HepG2 (cell line): Measurements from ENCODE around the gene MDFI. TPM values are rescaled to one million over a fixed set of nuclear protein-coding genes. Genes with fewer than 3 reads are reported as not detected.

Experiments
- FOXA3 ChIP-seq: IDR thresholded peaks from 2 replicates; pipeline ENCODE4 v1.6.1; 2016; ENCODE audit warnings: missing genetic modification reagents, missing compliant biosample characterization
- HMG20A ChIP-seq: IDR thresholded peaks from 2 replicates; pipeline ENCODE4 v1.6.1; 2016; ENCODE audit warnings: borderline replicate concordance
- RBFOX2 ChIP-seq: fragments of 200-400 bp; formaldehyde crosslinking; IDR thresholded peaks from 2 replicates; pipeline ENCODE4 v1.6.1; 2017; ENCODE audit warnings: low read depth, mild to moderate bottlenecking, low read length
- RFX3 ChIP-seq: IDR thresholded peaks from 2 replicates; pipeline ENCODE4 v1.6.1; 2016; ENCODE audit warnings: missing biosample characterization, missing genetic modification reagents
- SP1 ChIP-seq, 2 experiments: fragments of 450-650 bp in 1 of 2; sonication (generic) in 1 of 2; formaldehyde crosslinking in 1 of 2; IDR thresholded peaks; 2 replicates each; pipeline versions ENCODE4 v1.4.0 to v1.6.1; 2016 to 2020; ENCODE audit warnings: missing genetic modification reagents in 1 of 2
- SRSF1 ChIP-seq: fragments of 200-400 bp; formaldehyde crosslinking; optimal IDR thresholded peaks from 2 replicates; pipeline ENCODE3; 2017; ENCODE audit warnings: mild to moderate bottlenecking, low read depth, low read length, moderate library complexity
- TBP ChIP-seq: sonication (generic); formaldehyde crosslinking; IDR thresholded peaks from 2 replicates; pipeline ENCODE4 v1.5.0; 2020; ENCODE audit warnings: missing genetic modification reagents
- ZBTB26 ChIP-seq: IDR thresholded peaks from 2 replicates; pipeline ENCODE4 v1.6.1; 2016; ENCODE audit warnings: missing compliant biosample characterization, missing genetic modification reagents, borderline replicate concordance
- ZFP37 ChIP-seq: sonication (generic); formaldehyde crosslinking; IDR thresholded peaks from 2 replicates; pipeline ENCODE4 v1.4.0; 2020; ENCODE audit warnings: missing genetic modification reagents, borderline replicate concordance
- ZFP90 ChIP-seq: sonication (generic); formaldehyde crosslinking; IDR thresholded peaks from 2 replicates; pipeline ENCODE4 v1.8.0; 2022; ENCODE audit warnings: missing genetic modification reagents, mild to moderate bottlenecking, inconsistent platforms, borderline replicate concordance
- ZFY ChIP-seq: sonication (generic); formaldehyde crosslinking; IDR thresholded peaks from 2 replicates; pipeline ENCODE4 v1.4.0; 2020; ENCODE audit warnings: missing genetic modification reagents
- ZNF292 ChIP-seq: sonication (generic); formaldehyde crosslinking; IDR thresholded peaks from 2 replicates; pipeline ENCODE4 v1.8.1; 2022; ENCODE audit warnings: mild to moderate bottlenecking, low read depth, missing genetic modification reagents, borderline replicate concordance
- ZNF383 ChIP-seq: sonication (generic); formaldehyde crosslinking; IDR thresholded peaks from 2 replicates; pipeline ENCODE4 v1.4.0; 2020; ENCODE audit warnings: missing genetic modification reagents, mild to moderate bottlenecking, borderline replicate concordance
- ZNF484 ChIP-seq: sonication (generic); formaldehyde crosslinking; IDR thresholded peaks from 2 replicates; pipeline ENCODE4 v1.5.1; 2020; ENCODE audit warnings: mild to moderate bottlenecking, low read depth, missing genetic modification reagents, borderline replicate concordance
- polyA plus RNA-seq, 8 experiments: library from polyadenylated mRNA; depleted of rRNA in 3 of 8; stranded (reverse) in 7 of 8; unstranded in 1 of 8; fragments of >200 nt; fragmentation: Illumina TruSeq in 4 of 8; extraction: Trizol in 4 of 8; gene quantifications; 2 replicates each; pipeline versions ENCODE4 v1.2.1 to v1.2.3, GENCODE V29; 2011 to 2016; ENCODE audit warnings: low read depth in 4 of 8, missing spikeins in 1 of 8, mixed read lengths in 1 of 8; ENCODE audit not compliant: insufficient read depth in 1 of 8
- total RNA-seq, 5 experiments: library from RNA; depleted of rRNA; stranded (reverse); fragments of >200 nt; fragmentation: Illumina TruSeq; extraction: Trizol; gene quantifications; 2 replicates each; pipeline ENCODE4 v1.2.3, GENCODE V29; 2016; ENCODE audit warnings: low read depth in 1 of 5
- TF ChIP-seq, protein P1 (sequence below): sonication (generic); formaldehyde crosslinking; IDR thresholded peaks from 2 replicates; pipeline ENCODE4 v1.5.0; 2020; ENCODE audit warnings: mild to moderate bottlenecking, missing genetic modification reagents, borderline replicate concordance
- TF ChIP-seq, protein P2 (sequence below): IDR thresholded peaks from 2 replicates; pipeline ENCODE4 v1.6.1; 2016; ENCODE audit warnings: low read depth, missing genetic modification reagents, missing compliant biosample characterization

The MDFI gene
- total and polyA plus RNA-seq, 2 of the 13 experiments (the other 11 are each of a cell fraction or from before 2014, with no cell fraction given): 0.28 TPM; not detected in 1

GRCh38 chr6:41594766-41595165 lies 43.5 kb upstream of the MDFI start (continued):
- no peak for TF ChIP-seq ZFP90
- TF ChIP-seq ZFY (CRISPR knock-in tag): no peak
- no peak for TF ChIP-seq FOXA3
- TF ChIP-seq, protein P1, sequence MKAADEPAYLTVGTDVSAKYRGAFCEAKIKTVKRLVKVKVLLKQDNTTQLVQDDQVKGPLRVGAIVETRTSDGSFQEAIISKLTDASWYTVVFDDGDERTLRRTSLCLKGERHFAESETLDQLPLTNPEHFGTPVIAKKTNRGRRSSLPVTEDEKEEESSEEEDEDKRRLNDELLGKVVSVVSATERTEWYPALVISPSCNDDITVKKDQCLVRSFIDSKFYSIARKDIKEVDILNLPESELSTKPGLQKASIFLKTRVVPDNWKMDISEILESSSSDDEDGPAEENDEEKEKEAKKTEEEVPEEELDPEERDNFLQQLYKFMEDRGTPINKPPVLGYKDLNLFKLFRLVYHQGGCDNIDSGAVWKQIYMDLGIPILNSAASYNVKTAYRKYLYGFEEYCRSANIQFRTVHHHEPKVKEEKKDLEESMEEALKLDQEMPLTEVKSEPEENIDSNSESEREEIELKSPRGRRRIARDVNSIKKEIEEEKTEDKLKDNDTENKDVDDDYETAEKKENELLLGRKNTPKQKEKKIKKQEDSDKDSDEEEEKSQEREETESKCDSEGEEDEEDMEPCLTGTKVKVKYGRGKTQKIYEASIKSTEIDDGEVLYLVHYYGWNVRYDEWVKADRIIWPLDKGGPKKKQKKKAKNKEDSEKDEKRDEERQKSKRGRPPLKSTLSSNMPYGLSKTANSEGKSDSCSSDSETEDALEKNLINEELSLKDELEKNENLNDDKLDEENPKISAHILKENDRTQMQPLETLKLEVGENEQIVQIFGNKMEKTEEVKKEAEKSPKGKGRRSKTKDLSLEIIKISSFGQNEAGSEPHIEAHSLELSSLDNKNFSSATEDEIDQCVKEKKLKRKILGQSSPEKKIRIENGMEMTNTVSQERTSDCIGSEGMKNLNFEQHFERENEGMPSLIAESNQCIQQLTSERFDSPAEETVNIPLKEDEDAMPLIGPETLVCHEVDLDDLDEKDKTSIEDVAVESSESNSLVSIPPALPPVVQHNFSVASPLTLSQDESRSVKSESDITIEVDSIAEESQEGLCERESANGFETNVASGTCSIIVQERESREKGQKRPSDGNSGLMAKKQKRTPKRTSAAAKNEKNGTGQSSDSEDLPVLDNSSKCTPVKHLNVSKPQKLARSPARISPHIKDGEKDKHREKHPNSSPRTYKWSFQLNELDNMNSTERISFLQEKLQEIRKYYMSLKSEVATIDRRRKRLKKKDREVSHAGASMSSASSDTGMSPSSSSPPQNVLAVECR (CRISPR knock-in tag): no peak
- no peak for TF ChIP-seq ZFP37
- TF ChIP-seq HMG20A (CRISPR knock-in tag): no peak
- no peak for TF ChIP-seq ZNF383
- no peak for TF ChIP-seq RFX3
- TF ChIP-seq ZNF292 (CRISPR knock-in tag): no peak
- no peak for TF ChIP-seq SP1 (IDR thresholded peaks at IDR 0.05)
- TF ChIP-seq SP1 (CRISPR knock-in tag; IDR thresholded peaks at IDR 0.05): no peak
- TF ChIP-seq, protein P2, sequence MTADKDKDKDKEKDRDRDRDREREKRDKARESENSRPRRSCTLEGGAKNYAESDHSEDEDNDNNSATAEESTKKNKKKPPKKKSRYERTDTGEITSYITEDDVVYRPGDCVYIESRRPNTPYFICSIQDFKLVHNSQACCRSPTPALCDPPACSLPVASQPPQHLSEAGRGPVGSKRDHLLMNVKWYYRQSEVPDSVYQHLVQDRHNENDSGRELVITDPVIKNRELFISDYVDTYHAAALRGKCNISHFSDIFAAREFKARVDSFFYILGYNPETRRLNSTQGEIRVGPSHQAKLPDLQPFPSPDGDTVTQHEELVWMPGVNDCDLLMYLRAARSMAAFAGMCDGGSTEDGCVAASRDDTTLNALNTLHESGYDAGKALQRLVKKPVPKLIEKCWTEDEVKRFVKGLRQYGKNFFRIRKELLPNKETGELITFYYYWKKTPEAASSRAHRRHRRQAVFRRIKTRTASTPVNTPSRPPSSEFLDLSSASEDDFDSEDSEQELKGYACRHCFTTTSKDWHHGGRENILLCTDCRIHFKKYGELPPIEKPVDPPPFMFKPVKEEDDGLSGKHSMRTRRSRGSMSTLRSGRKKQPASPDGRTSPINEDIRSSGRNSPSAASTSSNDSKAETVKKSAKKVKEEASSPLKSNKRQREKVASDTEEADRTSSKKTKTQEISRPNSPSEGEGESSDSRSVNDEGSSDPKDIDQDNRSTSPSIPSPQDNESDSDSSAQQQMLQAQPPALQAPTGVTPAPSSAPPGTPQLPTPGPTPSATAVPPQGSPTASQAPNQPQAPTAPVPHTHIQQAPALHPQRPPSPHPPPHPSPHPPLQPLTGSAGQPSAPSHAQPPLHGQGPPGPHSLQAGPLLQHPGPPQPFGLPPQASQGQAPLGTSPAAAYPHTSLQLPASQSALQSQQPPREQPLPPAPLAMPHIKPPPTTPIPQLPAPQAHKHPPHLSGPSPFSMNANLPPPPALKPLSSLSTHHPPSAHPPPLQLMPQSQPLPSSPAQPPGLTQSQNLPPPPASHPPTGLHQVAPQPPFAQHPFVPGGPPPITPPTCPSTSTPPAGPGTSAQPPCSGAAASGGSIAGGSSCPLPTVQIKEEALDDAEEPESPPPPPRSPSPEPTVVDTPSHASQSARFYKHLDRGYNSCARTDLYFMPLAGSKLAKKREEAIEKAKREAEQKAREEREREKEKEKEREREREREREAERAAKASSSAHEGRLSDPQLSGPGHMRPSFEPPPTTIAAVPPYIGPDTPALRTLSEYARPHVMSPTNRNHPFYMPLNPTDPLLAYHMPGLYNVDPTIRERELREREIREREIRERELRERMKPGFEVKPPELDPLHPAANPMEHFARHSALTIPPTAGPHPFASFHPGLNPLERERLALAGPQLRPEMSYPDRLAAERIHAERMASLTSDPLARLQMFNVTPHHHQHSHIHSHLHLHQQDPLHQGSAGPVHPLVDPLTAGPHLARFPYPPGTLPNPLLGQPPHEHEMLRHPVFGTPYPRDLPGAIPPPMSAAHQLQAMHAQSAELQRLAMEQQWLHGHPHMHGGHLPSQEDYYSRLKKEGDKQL (CRISPR knock-in tag): no peak
- TF ChIP-seq SRSF1: peak; percentile 58
- TF ChIP-seq ZNF484 (CRISPR knock-in tag): no peak
- 0 out of 2 replicates have a peak, but pooled peaks have one; percentile 17 for TF ChIP-seq RBFOX2
- no peak for TF ChIP-seq TBP (CRISPR knock-in tag)
- TF ChIP-seq ZBTB26: no peak
